HUES6 (cell line): ENCODE data around the gene PRR16.
"Not testable (repeated sequence)": the region's sequence is repeated elsewhere in the genome, so short reads cannot be mapped to it uniquely, and the experiment has no call there.

Source experiments
- H3K27ac ChIP-seq: 2 replicates; pipeline ENCODE4 v1.7.0; 2013; ENCODE audit warnings: low read depth, mild to moderate bottlenecking, low read length, inconsistent platforms
- H3K27me3 ChIP-seq: 2 replicates; pipeline ENCODE4 v1.6.1; 2013; ENCODE audit warnings: low read length; ENCODE audit not compliant: control insufficient read depth, insufficient read depth
- H3K36me3 ChIP-seq: 2 replicates; pipeline ENCODE4 v1.6.1; 2013; ENCODE audit warnings: low read length; ENCODE audit not compliant: control insufficient read depth, insufficient read depth
- H3K4me1 ChIP-seq: 2 replicates; pipeline ENCODE4 v1.6.1; 2013; ENCODE audit warnings: low read length; ENCODE audit not compliant: control insufficient read depth, insufficient read depth
- H3K4me3 ChIP-seq: 2 replicates; pipeline ENCODE4 v1.5.1; 2013; ENCODE audit warnings: low read depth, low read length
- H3K9ac ChIP-seq: one replicate; pipeline ENCODE4 v1.6.1; 2013; ENCODE audit warnings: mild to moderate bottlenecking, low read length
- H3K9me3 ChIP-seq: 2 replicates; pipeline ENCODE4 v1.6.1; 2013; ENCODE audit warnings: low read depth, low read length; ENCODE audit not compliant: control insufficient read depth, insufficient read depth

Gene PRR16

DNA sequence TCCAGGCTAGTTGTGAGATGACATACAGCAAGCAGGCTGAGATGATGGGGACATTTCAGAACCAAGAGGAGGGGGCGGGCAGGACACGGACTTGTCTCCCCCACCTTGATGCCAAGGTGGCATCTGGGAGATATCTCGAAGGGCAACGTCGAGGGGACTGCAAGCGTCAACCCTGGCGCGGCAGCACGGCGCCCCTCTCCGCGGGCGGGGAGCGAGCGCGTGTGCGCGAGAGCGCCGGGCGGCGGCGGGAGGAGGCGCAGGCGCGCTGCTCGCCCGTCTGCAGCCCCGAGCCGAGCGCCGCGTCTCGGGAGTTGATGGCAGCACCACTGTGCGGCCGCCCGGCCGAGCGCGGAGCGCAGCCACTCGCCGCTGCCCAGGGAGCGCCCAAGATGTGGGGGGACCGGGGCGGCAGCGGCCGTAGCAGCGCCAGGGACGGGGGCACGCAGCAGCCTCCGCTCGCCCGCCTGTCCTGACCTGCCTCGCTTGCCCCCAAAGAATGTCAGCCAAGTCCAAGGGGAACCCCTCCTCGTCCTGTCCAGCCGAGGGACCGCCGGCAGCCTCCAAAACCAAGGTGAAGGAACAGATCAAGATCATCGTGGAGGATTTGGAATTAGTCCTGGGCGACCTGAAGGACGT is at the start of gene PRR16:
Gene PRR16 (plus strand): TSS at position 310 of the 636 bp plus-strand sequence.
- peak within 1 kb of the TSS; percentile 77 for H3K4me3 ChIP-seq
- H3K27ac ChIP-seq: no peak within 1 kb of the TSS
- H3K9ac ChIP-seq: peak within 1 kb of the TSS; percentile 59
- peaks cover 43% of the 10 kb centered on the region for H3K27me3 ChIP-seq
- 0 out of 2 replicates have a peak, but pooled peaks cover 3% of the 10 kb centered on the region for H3K4me1 ChIP-seq
- H3K9me3 ChIP-seq: no peaks in the 10 kb centered on the region
- no peaks in the 10 kb centered on the region for H3K36me3 ChIP-seq

DNA sequence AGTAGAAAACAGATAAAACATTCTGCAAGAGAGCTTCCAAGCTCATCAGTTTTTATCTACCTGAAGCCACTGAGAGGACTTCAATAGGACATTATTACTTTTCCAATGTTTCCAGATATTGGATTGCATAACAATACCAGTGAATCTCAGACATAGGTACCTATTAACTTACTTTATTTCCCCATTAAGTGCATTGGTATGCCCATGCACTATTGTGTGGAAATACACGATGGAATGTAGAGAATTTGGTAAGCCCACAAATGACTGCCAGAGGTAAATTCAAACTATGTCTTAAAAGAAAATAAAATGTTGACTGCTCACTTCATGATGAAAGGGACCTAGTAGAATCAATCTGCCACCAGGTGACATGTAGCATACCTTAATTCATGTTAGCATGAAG is 48.1 kb upstream of the PRR16 start:
- Histone ChIP-seq H3K27me3 (no peaks in the 10 kb centered on the region), H3K4me3 (no peak overlapping the region), H3K4me1 (no peaks in the 10 kb centered on the region), H3K9ac (no peak overlapping the region), H3K9me3 (peaks cover 7% of the 10 kb centered on the region; the same call in 1 of the 2 replicates), H3K36me3 (no peaks in the 10 kb centered on the region), H3K27ac (no peak overlapping the region)

- Histone ChIP-seq H3K9ac (no peak overlapping the region), H3K4me1 (no peaks in the 10 kb centered on the region), H3K27me3 (no peaks in the 10 kb centered on the region), H3K9me3 (0 out of 2 replicates have a peak, but pooled peaks cover under 1% of the 10 kb centered on the region), H3K36me3 (no peaks in the 10 kb centered on the region), H3K27ac (no peak overlapping the region), H3K4me3 (no peak overlapping the region)
Measured at GRCh38 chr5:120419127-120419526, 45.0 kb upstream of the PRR16 start.

GRCh38 chr5:120426633-120427275 is 37.3 kb upstream of the PRR16 start:
- not testable (repeated sequence) for H3K27me3 ChIP-seq, H3K9me3 ChIP-seq, H3K36me3 ChIP-seq, H3K27ac ChIP-seq, H3K4me1 ChIP-seq, H3K9ac ChIP-seq
- H3K4me3 ChIP-seq: peak overlapping the region; percentile 16; the same call in 1 of the 2 replicates

DNA sequence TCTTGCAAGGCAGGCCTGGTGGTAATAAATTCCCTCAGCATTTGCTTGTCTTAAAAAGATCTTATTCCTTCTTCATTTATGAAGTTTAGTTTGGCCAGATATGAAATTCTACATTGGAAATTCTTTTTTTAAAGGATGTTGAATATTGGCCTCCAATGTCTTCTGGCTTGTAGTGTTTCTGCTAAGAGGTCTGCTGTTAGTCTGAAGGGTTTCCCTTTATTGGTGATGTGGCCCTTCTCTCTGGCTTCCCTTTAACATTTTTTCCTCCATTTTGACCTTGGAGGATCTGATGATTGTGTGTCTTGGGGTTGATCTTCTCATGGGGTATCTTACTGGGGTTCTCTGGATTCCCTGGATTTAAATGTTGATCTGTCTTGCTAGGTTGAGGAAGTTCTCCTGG is 33.5 kb upstream of the PRR16 start:
- Histone ChIP-seq H3K4me1 (no peaks in the 10 kb centered on the region), H3K36me3 (no peaks in the 10 kb centered on the region), H3K27ac (no peak overlapping the region), H3K4me3 (no peak overlapping the region), H3K27me3 (no peaks in the 10 kb centered on the region), H3K9ac (no peak overlapping the region), H3K9me3 (peaks cover 5% of the 10 kb centered on the region; the same call in 1 of the 2 replicates)

- H3K9me3 ChIP-seq: peaks cover 5% of the 10 kb centered on the region; the same call in 1 of the 2 replicates
- no peaks in the 10 kb centered on the region for H3K4me1 ChIP-seq
- H3K9ac ChIP-seq: no peak overlapping the region
- H3K27ac ChIP-seq: no peak overlapping the region
- H3K27me3 ChIP-seq: no peaks in the 10 kb centered on the region
- H3K4me3 ChIP-seq: no peak overlapping the region
- no peaks in the 10 kb centered on the region for H3K36me3 ChIP-seq
Measured at GRCh38 chr5:120432861-120433260, 31.2 kb upstream of the PRR16 start.

DNA sequence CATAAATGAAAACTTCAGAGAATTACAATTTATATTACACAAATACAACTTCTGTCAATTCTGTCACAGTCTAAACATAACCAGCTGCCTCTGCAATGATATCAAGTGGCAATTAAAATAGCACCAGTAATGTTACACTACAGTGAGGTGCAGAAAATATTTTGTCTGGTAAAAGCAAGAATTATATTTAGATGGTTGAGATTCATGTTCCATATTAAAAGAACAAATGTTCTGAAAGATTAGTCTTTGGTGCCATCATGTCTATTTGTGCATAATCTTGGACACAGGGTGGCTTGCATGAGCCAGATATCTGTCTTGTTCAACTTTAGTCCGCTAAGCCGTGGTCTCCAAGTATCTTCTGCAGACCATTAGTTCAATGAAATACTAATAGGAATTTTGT is 29.0 kb upstream of the PRR16 start:
- H3K4me3 ChIP-seq: no peak overlapping the region
- no peak overlapping the region for H3K27ac ChIP-seq
- H3K27me3 ChIP-seq: no peaks in the 10 kb centered on the region
- H3K36me3 ChIP-seq: no peaks in the 10 kb centered on the region
- peaks cover 5% of the 10 kb centered on the region; the same call in 1 of the 2 replicates for H3K9me3 ChIP-seq
- H3K4me1 ChIP-seq: no peaks in the 10 kb centered on the region
- no peak overlapping the region for H3K9ac ChIP-seq

GRCh38 chr5:120436996-120437395 is 27.1 kb upstream of the PRR16 start:
- Histone ChIP-seq H3K36me3 (no peaks in the 10 kb centered on the region), H3K27ac (no peak overlapping the region), H3K27me3 (no peaks in the 10 kb centered on the region), H3K4me3 (no peak overlapping the region), H3K9ac (no peak overlapping the region), H3K9me3 (no peaks in the 10 kb centered on the region), H3K4me1 (no peaks in the 10 kb centered on the region)

- Histone ChIP-seq H3K36me3 (no peaks in the 10 kb centered on the region), H3K27me3 (no peaks in the 10 kb centered on the region), H3K9me3 (no peaks in the 10 kb centered on the region), H3K27ac (no peak overlapping the region), H3K4me1 (peaks cover 9% of the 10 kb centered on the region), H3K4me3 (no peak overlapping the region), H3K9ac (no peak overlapping the region)
Measured at GRCh38 chr5:120442694-120443093, 21.4 kb upstream of the PRR16 start.

- Histone ChIP-seq H3K27me3 (no peaks in the 10 kb centered on the region), H3K36me3 (no peaks in the 10 kb centered on the region), H3K9ac (no peak overlapping the region), H3K9me3 (no peaks in the 10 kb centered on the region), H3K27ac (no peak overlapping the region), H3K4me1 (peaks cover 9% of the 10 kb centered on the region), H3K4me3 (no peak overlapping the region)
Measured at GRCh38 chr5:120443607-120444006, 20.5 kb upstream of the PRR16 start.

- no peak overlapping the region for H3K9ac ChIP-seq
- H3K27me3 ChIP-seq: no peaks in the 10 kb centered on the region
- H3K36me3 ChIP-seq: no peaks in the 10 kb centered on the region
- H3K27ac ChIP-seq: no peak overlapping the region
- H3K4me3 ChIP-seq: no peak overlapping the region
- peaks cover 9% of the 10 kb centered on the region for H3K4me1 ChIP-seq
- no peaks in the 10 kb centered on the region for H3K9me3 ChIP-seq
Measured at GRCh38 chr5:120446068-120446492, 18.0 kb upstream of the PRR16 start.
